22Rv1 (cell line): ENCODE results near the gene TMEM255A.

Source experiments
- H3K27ac ChIP-seq: fragments of 450-650 bp; 2 replicates; pipeline ENCODE4 v1.5.1; 2017
- CTCF ChIP-seq: fragments of 450-650 bp; IDR thresholded peaks from 2 replicates; pipeline ENCODE4 v1.5.1; 2017; ENCODE audit warnings: mild to moderate bottlenecking
- ZFX ChIP-seq: fragments of 450-650 bp; IDR thresholded peaks from 2 replicates; pipeline ENCODE4 v1.6.1; 2017; ENCODE audit warnings: antibody characterized with exemption, borderline replicate concordance

TMEM255A gene

GRCh38 chrX:120316587-120317283 lies 5.5 kb upstream of the TMEM255A start:
- H3K27ac ChIP-seq = no peak overlapping the region
- TF ChIP-seq CTCF = no peak
- no peak for TF ChIP-seq ZFX

GRCh38 chrX:120315776-120316175 lies 4.5 kb upstream of the TMEM255A start:
- no peak for TF ChIP-seq ZFX
- TF ChIP-seq CTCF = no peak
- H3K27ac ChIP-seq = no peak overlapping the region

GRCh38 chrX:120311727-120312063 lies 434 bp upstream of the TMEM255A start:
- no peak for TF ChIP-seq ZFX
- TF ChIP-seq CTCF = no peak
- no peak overlapping the region for H3K27ac ChIP-seq

- TF ChIP-seq ZFX = no peak
- H3K27ac ChIP-seq = no peak overlapping the region
Observed at GRCh38 chrX:120309873-120310705, 1.2 kb downstream of the TMEM255A start.

- H3K27ac ChIP-seq = no peak overlapping the region
- TF ChIP-seq CTCF (peak; percentile 70), ZFX (no peak)
Observed at GRCh38 chrX:120308959-120309872, 2.0 kb downstream of the TMEM255A start.

GRCh38 chrX:120308558-120308957 lies 2.7 kb downstream of the TMEM255A start:
- TF ChIP-seq ZFX (no peak), CTCF (no peak)
- H3K27ac ChIP-seq = no peak overlapping the region

GRCh38 chrX:120306630-120307029 lies 4.6 kb downstream of the TMEM255A start:
- TF ChIP-seq ZFX = no peak
- no peak overlapping the region for H3K27ac ChIP-seq
